ENCODE results near the gene COL6A2.
"Not testable (repeated sequence)": the region's sequence is repeated elsewhere in the genome, so short reads cannot be mapped to it uniquely, and the experiment has no call there.

Gene COL6A2

GRCh38 chr21:46126309-46127238, 28.7 kb downstream of the COL6A2 start:
- DNase-seq (ENCODE audit: low read depth), result no peak

DNA sequence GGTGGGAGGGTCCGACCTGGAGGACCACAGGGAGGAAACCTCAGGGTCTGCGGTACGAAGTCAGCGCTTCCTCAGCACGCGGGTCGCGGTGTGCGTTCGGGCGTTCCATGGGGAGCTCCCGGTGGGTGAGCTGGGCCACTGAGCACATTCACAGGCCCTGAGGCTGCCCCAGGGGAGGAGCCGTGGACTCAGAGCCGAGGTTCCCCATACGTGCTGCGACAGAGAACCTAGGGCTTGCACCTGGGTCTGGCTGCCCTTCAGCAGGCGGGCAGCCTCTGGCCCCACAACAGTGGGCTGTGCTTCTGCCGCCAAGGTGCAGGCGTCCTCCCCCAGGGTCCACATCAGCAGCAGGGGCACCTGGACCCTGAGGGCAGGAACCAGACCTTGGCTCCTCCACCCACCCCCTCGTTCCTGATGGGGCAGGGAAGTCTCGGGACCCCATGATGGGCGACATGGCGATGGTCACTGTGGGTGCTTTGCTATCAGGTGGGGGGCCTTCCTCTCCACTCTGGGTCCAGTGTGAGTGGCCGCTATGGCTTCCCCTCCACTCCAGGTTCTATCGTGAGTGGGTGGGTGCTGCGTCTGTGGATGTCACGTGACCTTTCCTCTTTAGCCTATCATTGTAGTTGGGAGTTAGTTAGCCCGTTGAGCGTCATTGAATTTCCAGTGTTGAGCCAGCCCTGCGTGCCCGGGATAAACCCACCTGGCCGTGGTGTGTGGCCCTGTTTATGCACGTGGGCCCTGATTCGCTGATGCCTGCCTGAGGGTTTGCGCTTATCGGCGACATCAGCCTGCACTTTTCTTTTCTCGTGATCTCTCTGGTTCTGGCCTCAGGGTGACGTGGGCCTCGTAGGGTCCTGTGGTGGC, 29.6 kb downstream of the COL6A2 start:
- DNase-seq (ENCODE audit: low read depth), result no peak

- no peak for DNase-seq (ENCODE audit: low read depth)
These were observed 30.4 kb downstream of the COL6A2 start for GRCh38 chr21:46128106-46128932.

GRCh38 chr21:46128933-46129571, 31.1 kb downstream of the COL6A2 start:
- no peak for DNase-seq (ENCODE audit: low read depth)

DNA sequence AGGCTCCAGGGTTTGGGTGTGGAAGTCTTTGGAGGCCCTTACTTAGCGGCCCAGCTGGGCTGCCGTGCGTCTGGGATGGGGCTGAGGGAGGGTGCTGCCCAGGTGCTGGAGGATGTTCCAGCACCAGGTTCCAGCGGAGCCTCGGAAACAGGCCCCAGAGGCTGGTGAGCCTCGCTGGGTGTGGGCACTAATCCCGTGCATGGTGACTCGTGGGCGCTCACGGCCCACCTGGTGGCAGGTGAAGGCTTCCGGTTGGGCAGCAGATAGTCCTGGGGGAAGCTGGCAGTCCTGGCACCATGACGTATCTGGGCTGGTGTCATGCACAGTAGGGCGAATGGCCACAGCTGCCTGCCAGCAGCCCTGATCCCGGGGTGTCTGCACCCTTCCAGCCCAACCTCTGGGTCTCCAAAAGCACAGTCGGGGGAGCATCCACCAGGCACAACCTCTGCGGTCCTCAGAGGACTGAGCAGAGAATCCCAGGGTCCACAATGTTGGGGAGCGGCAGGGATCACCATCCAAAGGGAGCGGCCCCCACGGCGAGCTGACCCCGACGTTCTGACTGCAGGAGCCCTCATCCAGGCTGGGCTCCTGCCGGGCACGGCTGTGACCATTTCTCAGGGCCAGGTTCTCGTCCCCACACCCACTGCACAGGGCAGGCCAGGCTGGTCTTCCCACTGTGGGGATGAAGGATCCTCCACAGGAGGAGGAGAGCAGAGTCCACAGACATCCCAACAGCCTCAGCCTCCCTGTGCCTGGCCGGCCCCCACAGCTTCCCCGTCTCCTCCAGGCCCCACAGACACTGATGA, 32.1 kb downstream of the COL6A2 start:
- no peak for DNase-seq (ENCODE audit: low read depth)

DNA sequence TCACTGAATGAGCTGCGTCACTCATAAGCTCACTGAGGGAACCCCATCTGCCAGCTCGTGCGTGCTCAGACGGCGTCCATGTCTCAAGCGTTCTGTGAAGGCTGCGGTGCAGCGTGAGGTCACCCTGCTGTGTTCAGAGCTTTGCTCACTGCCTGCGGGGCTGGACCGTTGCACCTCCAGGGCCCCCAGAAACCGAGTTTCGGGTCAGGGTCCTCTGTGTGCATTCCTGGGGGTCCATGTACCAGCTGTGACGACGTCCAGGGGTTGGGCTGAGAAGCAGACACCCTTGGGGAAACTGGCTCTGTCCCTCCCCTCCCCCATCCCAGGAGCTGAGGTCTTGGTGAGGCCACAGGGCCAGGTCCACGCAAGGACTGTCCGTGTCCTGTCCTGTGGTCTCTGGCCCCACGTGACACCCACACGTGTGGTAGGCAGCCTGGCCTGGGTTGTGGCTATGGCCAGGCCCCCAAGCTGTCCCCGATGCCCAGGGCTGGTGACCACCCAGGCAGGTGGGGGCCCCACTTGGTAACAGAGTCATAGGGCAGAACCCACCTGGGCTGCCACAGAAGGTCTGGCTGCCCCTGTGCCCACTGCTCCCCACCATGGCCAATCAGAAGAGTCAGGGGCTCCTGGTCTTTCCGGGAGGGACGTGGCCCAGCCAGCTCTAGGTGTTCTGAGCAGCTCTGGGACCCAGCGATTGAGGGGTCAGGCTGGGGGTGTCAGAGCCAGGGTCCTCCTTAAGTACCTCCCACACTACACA, 33.1 kb downstream of the COL6A2 start:
- DNase-seq (ENCODE audit: low read depth), result no peak

GRCh38 chr21:46131588-46131837, 33.6 kb downstream of the COL6A2 start:
- no peak for DNase-seq (ENCODE audit: low read depth)

- DNase-seq (ENCODE audit: low read depth), result no peak
These were observed 34.1 kb downstream of the COL6A2 start for GRCh38 chr21:46131838-46132651.

DNA sequence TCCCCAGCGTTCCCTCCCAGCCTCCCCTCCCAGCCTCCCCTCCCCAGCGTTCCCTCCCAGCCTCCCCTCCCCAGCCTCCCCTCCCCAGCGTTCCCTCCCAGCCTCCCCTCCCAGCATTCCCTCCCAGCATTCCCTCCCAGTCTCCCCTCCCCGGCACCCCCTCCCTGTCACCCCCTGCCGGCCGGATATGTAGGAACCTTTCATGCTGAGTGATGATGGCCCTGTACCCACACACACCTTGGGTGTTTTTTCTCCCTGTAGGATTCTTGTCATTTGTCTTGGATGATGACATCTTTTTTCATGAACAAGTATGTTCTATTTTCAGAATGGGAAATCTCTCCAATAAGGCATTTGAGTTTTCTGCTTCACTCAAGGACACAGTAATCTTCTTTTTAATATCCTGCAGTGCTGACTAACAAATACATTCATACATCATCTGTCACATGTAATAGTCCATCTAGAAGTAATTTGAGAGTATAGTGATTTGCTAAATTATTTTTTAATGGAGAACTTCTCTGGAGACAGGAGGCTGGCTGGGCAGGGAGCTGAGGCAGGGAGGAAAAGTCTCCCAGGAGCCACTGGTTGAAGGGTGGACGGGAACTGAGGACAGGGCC, 38.0 kb downstream of the COL6A2 start:
- no peak for DNase-seq (ENCODE audit: low read depth)

DNA sequence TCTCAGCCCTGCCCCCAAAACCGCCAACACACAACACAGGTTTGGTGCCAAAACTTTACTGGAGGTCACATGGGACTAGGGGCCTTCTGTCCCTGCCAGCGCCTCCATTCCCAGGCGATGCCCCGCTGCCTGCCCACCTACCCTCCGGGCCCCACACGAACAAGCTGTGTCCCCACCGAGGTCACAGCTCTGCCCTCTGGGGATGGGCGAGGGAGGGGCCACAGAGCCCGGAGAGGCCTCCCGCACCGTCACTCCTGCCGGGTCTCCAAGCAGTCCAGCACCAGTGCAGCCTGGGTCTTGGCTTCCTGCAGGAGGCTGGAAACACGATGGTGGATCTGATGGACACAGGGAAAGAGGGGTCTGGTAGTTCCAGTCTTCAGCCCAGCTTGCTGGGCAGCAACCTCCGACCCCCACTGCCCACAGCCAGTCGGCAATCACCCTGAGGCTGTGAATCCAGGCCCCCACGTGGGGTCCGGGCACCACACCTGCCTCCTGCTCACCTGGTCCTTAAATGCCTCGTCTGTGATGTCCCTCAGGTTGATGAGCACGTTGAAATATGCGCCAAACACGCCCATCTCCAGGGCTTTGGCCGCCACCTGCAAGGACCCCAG, 38.9 kb downstream of the COL6A2 start:
- no peak for DNase-seq (ENCODE audit: low read depth)

- DNase-seq (ENCODE audit: low read depth), result no peak
These were observed 40.0 kb downstream of the COL6A2 start for GRCh38 chr21:46137908-46138307.

GRCh38 chr21:46138383-46138970, 40.6 kb downstream of the COL6A2 start:
- DNase-seq (ENCODE audit: low read depth), result no peak

- DNase-seq (ENCODE audit: low read depth), result no peak
These were observed 41.8 kb downstream of the COL6A2 start for GRCh38 chr21:46139686-46140085.

DNA sequence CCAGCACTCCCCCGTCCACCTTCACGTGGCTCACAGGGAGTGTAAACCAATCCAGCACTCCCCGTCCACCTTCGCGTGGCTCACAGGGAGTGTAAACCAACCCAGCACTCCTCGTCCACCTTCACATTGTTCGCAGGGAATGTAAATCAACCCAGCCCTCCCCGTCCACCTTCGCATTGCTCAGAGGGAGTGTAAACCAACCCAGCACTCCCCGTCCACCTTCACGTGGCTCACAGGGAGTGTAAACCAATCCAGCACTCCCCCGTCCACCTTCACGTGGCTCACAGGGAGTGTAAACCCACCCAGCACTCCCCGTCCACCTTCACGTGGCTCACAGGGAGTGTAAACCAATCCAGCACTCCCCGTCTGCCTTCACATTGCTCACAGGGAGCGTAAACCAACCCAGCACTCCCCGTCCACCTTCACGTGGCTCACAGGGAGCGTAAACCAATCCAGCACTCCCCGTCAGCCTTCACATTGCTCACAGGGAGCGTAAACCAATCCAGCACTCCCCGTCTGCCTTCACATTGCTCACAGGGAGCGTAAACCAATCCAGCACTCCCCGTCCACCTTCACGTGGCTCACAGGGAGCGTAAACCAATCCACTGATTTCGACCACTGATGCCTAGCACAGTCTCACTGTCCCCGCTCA, 42.6 kb downstream of the COL6A2 start:
- not testable (repeated sequence) for DNase-seq (ENCODE audit: low read depth)

DNA sequence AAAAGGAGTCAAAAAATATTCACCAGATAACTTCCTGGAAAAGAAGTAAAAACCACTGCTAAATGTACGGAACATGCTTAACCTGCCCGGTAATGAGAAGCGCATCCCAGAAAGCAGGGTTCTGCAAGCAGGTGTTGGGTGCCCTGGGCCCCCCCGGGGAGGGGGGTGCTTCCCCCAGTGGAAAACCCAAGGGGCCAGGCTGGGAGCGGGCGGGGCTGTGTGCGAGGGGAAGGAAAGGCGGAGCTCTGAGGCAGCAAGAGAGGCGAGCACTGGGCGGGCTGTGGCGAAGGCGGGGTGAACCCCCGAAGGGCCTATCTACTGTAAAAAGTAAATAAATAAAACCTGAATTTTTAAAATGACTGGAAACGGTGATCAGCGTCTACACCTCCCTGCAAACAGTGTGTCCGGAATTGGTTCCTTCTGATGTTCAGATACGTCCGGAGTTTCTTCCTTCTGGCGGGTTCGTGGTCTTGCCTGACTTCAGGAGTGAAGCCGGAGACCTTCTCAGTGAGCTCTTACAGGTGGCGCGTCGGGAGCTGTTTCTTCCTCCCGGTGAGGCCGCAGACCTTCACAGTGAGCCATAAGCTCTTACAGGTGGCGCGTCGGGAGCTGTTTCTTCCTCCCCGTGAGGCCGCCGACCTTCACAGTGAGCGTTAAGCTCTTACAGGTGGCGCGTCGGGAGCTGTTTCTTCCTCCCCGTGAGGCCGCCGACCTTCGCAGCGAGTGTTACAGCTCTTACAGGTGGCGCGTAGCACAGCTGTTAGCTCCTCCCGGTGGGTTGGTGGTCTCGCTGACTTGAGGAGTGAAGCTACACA, 44.1 kb downstream of the COL6A2 start:
- DNase-seq (ENCODE audit: low read depth), result no peak

GRCh38 chr21:46142582-46143473, 44.9 kb downstream of the COL6A2 start:
- DNase-seq (ENCODE audit: low read depth), result no peak

Measured in CMK (cell line).